ENCODE data around the gene CUX1. TPM values are rescaled to one million over a fixed set of nuclear protein-coding genes. Genes with fewer than 3 reads are reported as not detected.

Gene CUX1
- total RNA-seq, 1 experiment from 2014 or later = 39.6 TPM

GRCh38 chr7:102317231-102318059, 500.0 kb downstream of the CUX1 start:
- no peaks in the 10 kb centered on the region for H3K9me3 ChIP-seq (ENCODE audit: low read length)
- intact Hi-C loops (cut with micrococcal nuclease) = no loop called here
- no peak overlapping the region for H3K4me3 ChIP-seq (ENCODE audit: low read length)
- H3K79me2 ChIP-seq (ENCODE audit: low read length) = no peaks in the 10 kb centered on the region
- H4K20me1 ChIP-seq (ENCODE audit: low read length) = no peaks in the 10 kb centered on the region
- H3K4me1 ChIP-seq (ENCODE audit: insufficient read depth, low read length) = no peaks in the 10 kb centered on the region
- POLR2A ChIA-PET (ENCODE audit: unreplicated experiment) = no interaction called here
- no peak overlapping the region for H3K9ac ChIP-seq (ENCODE audit: low read length)
- H3F3A ChIP-seq (ENCODE audit: low read length, unreplicated experiment) = no peaks in the 10 kb centered on the region
- DNase-seq = no peak
- no peak overlapping the region for H3K27ac ChIP-seq (ENCODE audit: low read length)
- no peak overlapping the region for H3K4me2 ChIP-seq (ENCODE audit: low read length)
- no peak overlapping the region for H2AFZ ChIP-seq (ENCODE audit: low read length)
- H3K27me3 ChIP-seq (ENCODE audit: low read length) = no peaks in the 10 kb centered on the region
- H3K9me2 ChIP-seq (replicated peaks; ENCODE audit: low read length) = no peaks in the 10 kb centered on the region
- CTCF ChIA-PET = interaction anchor here (0.5 kb wide), 1 partner anchor 867 kb away, joined by 6 read pairs; no protein-coding TSS in a partner anchor
- BruUV-seq (replicated peaks) = no TSS peak
- TF ChIP-seq EZH2phosphoT487 (IDR thresholded peaks at IDR 0.05; ENCODE audit: borderline replicate concordance, low read length) (no peak), EZH2 (IDR thresholded peaks at IDR 0.05; ENCODE audit: low read length, unreplicated experiment) (no peak)
- TF ChIP-seq, protein P1, sequence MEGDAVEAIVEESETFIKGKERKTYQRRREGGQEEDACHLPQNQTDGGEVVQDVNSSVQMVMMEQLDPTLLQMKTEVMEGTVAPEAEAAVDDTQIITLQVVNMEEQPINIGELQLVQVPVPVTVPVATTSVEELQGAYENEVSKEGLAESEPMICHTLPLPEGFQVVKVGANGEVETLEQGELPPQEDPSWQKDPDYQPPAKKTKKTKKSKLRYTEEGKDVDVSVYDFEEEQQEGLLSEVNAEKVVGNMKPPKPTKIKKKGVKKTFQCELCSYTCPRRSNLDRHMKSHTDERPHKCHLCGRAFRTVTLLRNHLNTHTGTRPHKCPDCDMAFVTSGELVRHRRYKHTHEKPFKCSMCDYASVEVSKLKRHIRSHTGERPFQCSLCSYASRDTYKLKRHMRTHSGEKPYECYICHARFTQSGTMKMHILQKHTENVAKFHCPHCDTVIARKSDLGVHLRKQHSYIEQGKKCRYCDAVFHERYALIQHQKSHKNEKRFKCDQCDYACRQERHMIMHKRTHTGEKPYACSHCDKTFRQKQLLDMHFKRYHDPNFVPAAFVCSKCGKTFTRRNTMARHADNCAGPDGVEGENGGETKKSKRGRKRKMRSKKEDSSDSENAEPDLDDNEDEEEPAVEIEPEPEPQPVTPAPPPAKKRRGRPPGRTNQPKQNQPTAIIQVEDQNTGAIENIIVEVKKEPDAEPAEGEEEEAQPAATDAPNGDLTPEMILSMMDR (conservative IDR thresholded peaks at IDR 0.05; ENCODE audit: low read depth, low read length) = no peak
- no peaks in the 10 kb centered on the region for H3K36me3 ChIP-seq (ENCODE audit: low read depth, low read length)
- ATAC-seq = no peak

DNA sequence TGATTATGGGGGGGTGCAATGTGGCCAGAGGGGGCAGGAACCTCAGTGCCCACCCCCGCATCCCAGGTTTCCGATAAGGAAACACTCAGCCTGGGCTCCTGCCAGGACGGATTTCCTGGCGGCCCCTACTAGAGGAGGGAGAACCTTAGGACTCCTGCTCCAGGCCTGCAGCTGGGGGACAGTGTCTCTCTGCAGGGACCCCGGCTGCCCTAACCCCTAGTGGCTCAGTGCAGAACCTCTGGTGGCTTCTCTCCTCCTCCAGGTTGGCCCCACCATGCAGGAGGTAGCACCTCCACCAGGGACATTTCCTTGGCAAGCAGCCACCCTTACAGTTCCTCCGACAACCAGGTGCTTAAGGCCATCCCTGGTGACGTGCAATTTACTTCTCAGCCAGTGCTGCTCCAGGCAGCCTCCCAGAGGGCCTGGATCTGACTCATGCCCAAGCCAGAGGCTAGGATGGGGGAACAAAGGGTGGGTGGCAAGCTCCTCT, 501.1 kb downstream of the CUX1 start:
- no peak overlapping the region for H3K4me3 ChIP-seq (ENCODE audit: low read length)
- ATAC-seq = peak; percentile 57
- ChIA-PET CTCF (no interaction called here), POLR2A (ENCODE audit: unreplicated experiment) (no interaction called here)
- no peaks in the 10 kb centered on the region for H4K20me1 ChIP-seq (ENCODE audit: low read length)
- H2AFZ ChIP-seq (ENCODE audit: low read length) = no peak overlapping the region
- no peaks in the 10 kb centered on the region for H3K27me3 ChIP-seq (ENCODE audit: low read length)
- H3K79me2 ChIP-seq (ENCODE audit: low read length) = no peaks in the 10 kb centered on the region
- H3K27ac ChIP-seq (ENCODE audit: low read length) = no peak overlapping the region
- peak; percentile 40 for DNase-seq
- no peaks in the 10 kb centered on the region for H3F3A ChIP-seq (ENCODE audit: low read length, unreplicated experiment)
- TF ChIP-seq EZH2 (IDR thresholded peaks at IDR 0.05; ENCODE audit: low read length, unreplicated experiment) = no peak
- TF ChIP-seq, protein P1 (conservative IDR thresholded peaks at IDR 0.05; ENCODE audit: low read depth, low read length) = no peak
- no peak for TF ChIP-seq EZH2phosphoT487 (IDR thresholded peaks at IDR 0.05; ENCODE audit: borderline replicate concordance, low read length)
- no peak overlapping the region for H3K9ac ChIP-seq (ENCODE audit: low read length)
- no peaks in the 10 kb centered on the region for H3K4me1 ChIP-seq (ENCODE audit: insufficient read depth, low read length)
- H3K36me3 ChIP-seq (ENCODE audit: low read depth, low read length) = no peaks in the 10 kb centered on the region
- no TSS peak for BruUV-seq (replicated peaks)
- H3K9me3 ChIP-seq (ENCODE audit: low read length) = no peaks in the 10 kb centered on the region
- no peak overlapping the region for H3K4me2 ChIP-seq (ENCODE audit: low read length)
- H3K9me2 ChIP-seq (replicated peaks; ENCODE audit: low read length) = no peaks in the 10 kb centered on the region
- intact Hi-C loops (cut with micrococcal nuclease) = no loop called here

GRCh38 chr7:102319671-102320070, 502.2 kb downstream of the CUX1 start:
- CTCF ChIA-PET = no interaction called here
- POLR2A ChIA-PET (ENCODE audit: unreplicated experiment) = no interaction called here

More at GRCh38 chr7:102319671-102320070, 502.2 kb downstream of the CUX1 start:
- H3F3A ChIP-seq (ENCODE audit: low read length, unreplicated experiment) = no peaks in the 10 kb centered on the region
- no peaks in the 10 kb centered on the region for H3K9me2 ChIP-seq (replicated peaks; ENCODE audit: low read length)
- no peaks in the 10 kb centered on the region for H3K4me1 ChIP-seq (ENCODE audit: insufficient read depth, low read length)
- no peak overlapping the region for H2AFZ ChIP-seq (ENCODE audit: low read length)
- no peak overlapping the region for H3K4me2 ChIP-seq (ENCODE audit: low read length)
- H3K4me3 ChIP-seq (ENCODE audit: low read length) = no peak overlapping the region
- intact Hi-C loops (cut with micrococcal nuclease) = no loop called here
- no peaks in the 10 kb centered on the region for H3K27me3 ChIP-seq (ENCODE audit: low read length)
- BruUV-seq (replicated peaks) = no TSS peak
- no peak overlapping the region for H3K9ac ChIP-seq (ENCODE audit: low read length)
- H3K36me3 ChIP-seq (ENCODE audit: low read depth, low read length) = no peaks in the 10 kb centered on the region
- no peak for DNase-seq
- no peak for ATAC-seq
- no peak overlapping the region for H3K27ac ChIP-seq (ENCODE audit: low read length)
- TF ChIP-seq EZH2phosphoT487 (IDR thresholded peaks at IDR 0.05; ENCODE audit: borderline replicate concordance, low read length) (no peak), EZH2 (IDR thresholded peaks at IDR 0.05; ENCODE audit: low read length, unreplicated experiment) (no peak)
- TF ChIP-seq, protein P1 (conservative IDR thresholded peaks at IDR 0.05; ENCODE audit: low read depth, low read length) = no peak
- H4K20me1 ChIP-seq (ENCODE audit: low read length) = no peaks in the 10 kb centered on the region
- no peaks in the 10 kb centered on the region for H3K9me3 ChIP-seq (ENCODE audit: low read length)
- no peaks in the 10 kb centered on the region for H3K79me2 ChIP-seq (ENCODE audit: low read length)
